Esophagus squamous epithelium (tissue), 4 donors: Measurements from ENCODE around the gene TRIM26.

Experiments
- CTCF ChIP-seq, 6 experiments: fragments of 450-650 bp in 4 of 6; fragments of 200-600 bp in 2 of 6; sonication (generic) in 2 of 6; IDR thresholded peaks; one replicate each; pipeline ENCODE4 v1.5.1; 2016 to 2019; ENCODE audit warnings: antibody characterized with exemption in 6 of 6, mild to moderate bottlenecking in 4 of 6, moderate library complexity in 4 of 6
- POLR2A ChIP-seq, 4 donors: fragments of 450-650 bp; IDR thresholded peaks; one replicate each; pipeline ENCODE4 v1.6.1; 2017; ENCODE audit warnings: antibody characterized with exemption in 4 of 4, mild to moderate bottlenecking in 4 of 4, moderate library complexity in 3 of 4

GRCh38 chr6:30227242-30227722 is 14.1 kb upstream of the TRIM26 start:
- TF ChIP-seq CTCF (IDR thresholded peaks at IDR 0.05) (no peak), POLR2A (IDR thresholded peaks at IDR 0.05) (no peak)
